DND-41 (cell line): ENCODE results near the gene CDC37.

ENCODE experiments used
- ATAC-seq: fragments of 200-7000 bp; cut with Tn5 transposase; 3 replicates; pipeline ENCODE4 v1.9.1; 2021; ENCODE audit warnings: low read depth; ENCODE audit not compliant: insufficient read depth
- DNase-seq: peaks from one replicate; pipeline ENCODE4 v3.0.0-alpha.2; 2020
- H2AFZ ChIP-seq: 2 replicates; pipeline ENCODE4 v1.6.0; 2012; ENCODE audit warnings: low read depth, low read length
- H3K27ac ChIP-seq: 2 replicates; pipeline ENCODE4 v1.5.1; 2012; ENCODE audit warnings: low read length, inconsistent platforms
- H3K27me3 ChIP-seq: fragments of 200-600 bp; sonication (generic); 2 replicates; pipeline ENCODE4 v1.6.0; 2012; ENCODE audit warnings: low read length, mild to moderate bottlenecking, inconsistent platforms; ENCODE audit not compliant: insufficient read depth, poor library complexity
- H3K36me3 ChIP-seq: 2 replicates; pipeline ENCODE4 v1.5.1; 2012; ENCODE audit warnings: low read length, inconsistent platforms; ENCODE audit not compliant: insufficient read depth
- H3K4me1 ChIP-seq: 2 replicates; pipeline ENCODE4 v1.5.1; 2012; ENCODE audit warnings: mild to moderate bottlenecking, low read length; ENCODE audit not compliant: insufficient read depth
- H3K4me2 ChIP-seq: 2 replicates; pipeline ENCODE4 v1.6.0; 2012; ENCODE audit warnings: mild to moderate bottlenecking, moderate library complexity, low read length, inconsistent platforms; ENCODE audit not compliant: insufficient read depth
- H3K4me3 ChIP-seq, 2 experiments: fragments of 200-600 bp in 1 of 2; shearing (Covaris generic) in 1 of 2; 2 replicates each; pipeline ENCODE4 v1.5.1; 2012 to 2016; ENCODE audit warnings: inconsistent platforms in 2 of 2, low read length in 2 of 2, mild to moderate bottlenecking in 2 of 2, low read depth in 1 of 2, moderate library complexity in 1 of 2
- H3K79me2 ChIP-seq: 2 replicates; pipeline ENCODE4 v1.6.0; 2012; ENCODE audit warnings: low read length, inconsistent platforms; ENCODE audit not compliant: insufficient read depth
- H3K9ac ChIP-seq: 2 replicates; pipeline ENCODE4 v1.6.0; 2012; ENCODE audit warnings: low read depth, mild to moderate bottlenecking, inconsistent platforms, low read length, moderate library complexity
- H3K9me3 ChIP-seq: 2 replicates; pipeline ENCODE4 v1.5.1; 2012; ENCODE audit warnings: low read length, moderate library complexity, mild to moderate bottlenecking, inconsistent platforms; ENCODE audit not compliant: insufficient read depth, severe bottlenecking
- H4K20me1 ChIP-seq: 2 replicates; pipeline ENCODE4 v1.6.0; 2012; ENCODE audit warnings: low read length; ENCODE audit not compliant: insufficient read depth
- EZH2 ChIP-seq: IDR thresholded peaks from 3 replicates; pipeline ENCODE4 v1.6.1; 2012; ENCODE audit warnings: borderline replicate concordance, low read depth, mild to moderate bottlenecking, moderate library complexity, low read length, inconsistent platforms; ENCODE audit not compliant: severe bottlenecking
- TF ChIP-seq, protein P1 (sequence below): IDR thresholded peaks from 2 replicates; pipeline ENCODE4 v1.5.1; 2012; ENCODE audit warnings: borderline replicate concordance, low read length, moderate library complexity, mild to moderate bottlenecking; ENCODE audit not compliant: poor library complexity, severe bottlenecking; ENCODE audit errors: extremely low read depth

Gene CDC37

GRCh38 chr19:10430505-10431253 lies 27.3 kb upstream of the CDC37 start:
- H2AFZ ChIP-seq, result no peak overlapping the region
- no peak overlapping the region for H3K27ac ChIP-seq
- H3K4me3 ChIP-seq, result no peak overlapping the region
- no peaks in the 10 kb centered on the region; the same call in 1 of the 2 replicates for H4K20me1 ChIP-seq
- no peaks in the 10 kb centered on the region for H3K9me3 ChIP-seq
- H3K9ac ChIP-seq, result no peak overlapping the region
- H3K4me2 ChIP-seq, result no peak overlapping the region
- no peak for DNase-seq
- no peaks in the 10 kb centered on the region for H3K27me3 ChIP-seq
- no peaks in the 10 kb centered on the region for H3K79me2 ChIP-seq
- TF ChIP-seq, protein P1, sequence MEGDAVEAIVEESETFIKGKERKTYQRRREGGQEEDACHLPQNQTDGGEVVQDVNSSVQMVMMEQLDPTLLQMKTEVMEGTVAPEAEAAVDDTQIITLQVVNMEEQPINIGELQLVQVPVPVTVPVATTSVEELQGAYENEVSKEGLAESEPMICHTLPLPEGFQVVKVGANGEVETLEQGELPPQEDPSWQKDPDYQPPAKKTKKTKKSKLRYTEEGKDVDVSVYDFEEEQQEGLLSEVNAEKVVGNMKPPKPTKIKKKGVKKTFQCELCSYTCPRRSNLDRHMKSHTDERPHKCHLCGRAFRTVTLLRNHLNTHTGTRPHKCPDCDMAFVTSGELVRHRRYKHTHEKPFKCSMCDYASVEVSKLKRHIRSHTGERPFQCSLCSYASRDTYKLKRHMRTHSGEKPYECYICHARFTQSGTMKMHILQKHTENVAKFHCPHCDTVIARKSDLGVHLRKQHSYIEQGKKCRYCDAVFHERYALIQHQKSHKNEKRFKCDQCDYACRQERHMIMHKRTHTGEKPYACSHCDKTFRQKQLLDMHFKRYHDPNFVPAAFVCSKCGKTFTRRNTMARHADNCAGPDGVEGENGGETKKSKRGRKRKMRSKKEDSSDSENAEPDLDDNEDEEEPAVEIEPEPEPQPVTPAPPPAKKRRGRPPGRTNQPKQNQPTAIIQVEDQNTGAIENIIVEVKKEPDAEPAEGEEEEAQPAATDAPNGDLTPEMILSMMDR, result no peak
- no peak for TF ChIP-seq EZH2
- no peak for ATAC-seq
- H3K4me1 ChIP-seq, result peaks cover 12% of the 10 kb centered on the region
- H3K36me3 ChIP-seq, result no peaks in the 10 kb centered on the region

- Histone ChIP-seq H3K79me2 (no peaks in the 10 kb centered on the region), H3K36me3 (no peaks in the 10 kb centered on the region), H3K27ac (no peak overlapping the region), H2AFZ (no peak overlapping the region), H3K9me3 (no peaks in the 10 kb centered on the region), H3K4me1 (peaks cover 20% of the 10 kb centered on the region), H3K4me3 (no peak overlapping the region), H4K20me1 (peaks cover 4% of the 10 kb centered on the region; the same call in 1 of the 2 replicates), H3K9ac (no peak overlapping the region), H3K4me2 (no peak overlapping the region), H3K27me3 (peaks cover 8% of the 10 kb centered on the region)
- ATAC-seq (no peak), DNase-seq (no peak)
- TF ChIP-seq, protein P1, result no peak
- TF ChIP-seq EZH2, result no peak
Observed at GRCh38 chr19:10428996-10429381, 25.6 kb upstream of the CDC37 start.

DNA sequence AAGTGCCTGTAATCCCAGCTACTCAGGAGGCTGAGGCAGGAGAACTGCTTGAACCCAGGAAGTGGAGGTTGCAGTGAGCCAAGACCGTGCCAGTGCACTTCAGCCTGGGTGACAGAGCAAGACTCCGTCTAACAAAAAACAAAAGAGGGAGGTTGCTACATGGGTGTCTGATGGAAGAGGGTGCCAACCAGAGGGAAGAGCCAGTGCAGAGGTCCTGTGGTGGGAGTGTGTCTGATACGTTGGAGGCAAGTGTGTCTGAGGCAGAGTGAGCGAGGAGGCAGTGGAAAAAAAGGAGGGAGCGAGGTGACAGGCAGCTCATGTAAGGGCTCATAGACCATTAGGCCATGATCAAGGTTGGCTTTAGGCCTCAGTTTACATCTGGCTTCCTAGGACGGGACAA lies 23.8 kb upstream of the CDC37 start:
- H3K36me3 ChIP-seq, result no peaks in the 10 kb centered on the region

More for the DNA sequence above, 23.8 kb upstream of the CDC37 start:
- DNase-seq (no peak), ATAC-seq (no peak)
- Histone ChIP-seq H3K4me1 (peaks cover 17% of the 10 kb centered on the region), H3K4me3 (no peak overlapping the region), H3K4me2 (no peak overlapping the region), H3K27ac (no peak overlapping the region), H2AFZ (no peak overlapping the region), H3K9me3 (no peaks in the 10 kb centered on the region), H3K79me2 (no peaks in the 10 kb centered on the region), H3K27me3 (peaks cover 14% of the 10 kb centered on the region), H3K9ac (no peak overlapping the region), H4K20me1 (peaks cover 11% of the 10 kb centered on the region)
- no peak for TF ChIP-seq EZH2
- TF ChIP-seq, protein P1, result no peak
